Panc1 (cell line): Measurements from ENCODE around the gene NPPB. TPM values are rescaled to one million over a fixed set of nuclear protein-coding genes. Genes with fewer than 3 reads are reported as not detected.
"Not testable (repeated sequence)": the region's sequence is repeated elsewhere in the genome, so short reads cannot be mapped to it uniquely, and the experiment has no call there.

Experiments
- ATAC-seq: fragments of 200-7000 bp; cut with Tn5 transposase; 2 replicates; pipeline ENCODE4 v1.9.1; 2020; ENCODE audit warnings: mild to moderate bottlenecking, moderate library complexity
- BruUV-seq: library from RNA; stranded (reverse); fragments of 400-500 nt; replicated peaks from 2 replicates; lab custom pipeline; 2021; lab: Mats Ljungman, UMichigan
- CTCF ChIA-PET: fragments of 300-600 bp; sonication (Branson Sonifier 250); formaldehyde crosslinking; loops from one replicate; lab custom pipeline; 2022; ENCODE audit warnings: antibody characterized with exemption; lab: Charles Lee
- POLR2A ChIA-PET: fragments of 300-600 bp; sonication (Branson Sonifier 250); formaldehyde crosslinking; loops from one replicate; lab custom pipeline; 2022; ENCODE audit warnings: antibody characterized with exemption; lab: Charles Lee
- DNase-seq: peaks from one replicate; pipeline ENCODE4 v3.0.0-alpha.2; 2010; ENCODE audit warnings: low read depth, low spot score
- H3K27ac ChIP-seq: 2 replicates; pipeline ENCODE4 v1.5.1; 2011; ENCODE audit warnings: mild to moderate bottlenecking, low read length, inconsistent platforms
- H3K27me3 ChIP-seq: fragments of 200-500 bp; sonication (Bioruptor generic); 2 replicates; pipeline ENCODE4 v1.6.0; 2014; ENCODE audit warnings: low read length, inconsistent platforms; ENCODE audit not compliant: control insufficient read depth, insufficient read depth
- H3K36me3 ChIP-seq: fragments of 200-500 bp; sonication (Bioruptor generic); 2 replicates; pipeline ENCODE4 v1.5.1; 2014; ENCODE audit warnings: inconsistent platforms, mild to moderate bottlenecking, low read length, moderate library complexity; ENCODE audit not compliant: control insufficient read depth, insufficient read depth
- H3K4me1 ChIP-seq: 2 replicates; pipeline ENCODE4 v1.5.1; 2011; ENCODE audit warnings: inconsistent platforms, mild to moderate bottlenecking, low read length, moderate library complexity; ENCODE audit not compliant: control insufficient read depth, insufficient read depth
- H3K4me3 ChIP-seq, 2 experiments: 2 replicates each; pipeline ENCODE4 v1.5.1; 2011 to 2012; ENCODE audit warnings: low read depth in 2 of 2, low read length in 2 of 2, mild to moderate bottlenecking in 2 of 2, inconsistent platforms in 1 of 2, moderate library complexity in 1 of 2
- H3K9me3 ChIP-seq: fragments of 200-500 bp; sonication (Bioruptor generic); 2 replicates; pipeline ENCODE4 v1.5.1; 2014; ENCODE audit warnings: low read depth, mild to moderate bottlenecking, inconsistent platforms, low read length, moderate library complexity; ENCODE audit not compliant: control insufficient read depth, insufficient read depth
- POLR2AphosphoS5 ChIP-seq: IDR thresholded peaks from 2 replicates; pipeline ENCODE4 v1.6.1; 2012; ENCODE audit warnings: mild to moderate bottlenecking, low read depth, low read length, moderate library complexity
- SIN3A ChIP-seq: IDR thresholded peaks from 2 replicates; pipeline ENCODE4 v1.6.1; 2012; ENCODE audit warnings: low read depth, mild to moderate bottlenecking, low read length, moderate library complexity, borderline replicate concordance; ENCODE audit not compliant: insufficient read depth
- TCF7L2 ChIP-seq: IDR thresholded peaks from 2 replicates; pipeline ENCODE4 v1.6.1; 2011; ENCODE audit warnings: mild to moderate bottlenecking, low read depth, low read length, inconsistent platforms
- in situ Hi-C: cut with HindIII; loops from 2 replicates; pipeline ENCODE4 v1.10.0; 2016; ENCODE audit warnings: low sequenced_read_pairs, low pct_unique_long_range_greater_than_20kb
- intact Hi-C: fragments of 100-400 bp; cut with micrococcal nuclease; formaldehyde crosslinking; loops from one replicate; pipeline ENCODE4 v1.10.0; 2022; ENCODE audit not compliant: unreplicated experiment
- total RNA-seq: library from RNA; stranded (reverse); gene quantifications from one replicate; pipeline ENCODE4 v1.2.1, GENCODE V29; 2021; ENCODE audit not compliant: unreplicated experiment
- TF ChIP-seq, protein P1 (sequence below), 2 experiments: IDR thresholded peaks; 2 replicates each; pipeline ENCODE4 v1.6.1; 2011 to 2012; ENCODE audit warnings: low read depth in 2 of 2, control low read depth in 1 of 2, low read length in 1 of 2, mild to moderate bottlenecking in 1 of 2, moderate library complexity in 1 of 2; ENCODE audit not compliant: insufficient read depth in 1 of 2
- TF ChIP-seq, protein P2 (sequence below): fragments of 450-650 bp; IDR thresholded peaks from 2 replicates; pipeline ENCODE4 v1.5.1; 2017; ENCODE audit warnings: mild to moderate bottlenecking

The NPPB gene
- total RNA-seq, 1 experiment from 2014 or later = not detected

GRCh38 chr1:11898831-11899467 lies 40.2 kb upstream of the NPPB start:
- Histone ChIP-seq H3K4me3 (no peak overlapping the region), H3K9me3 (no peaks in the 10 kb centered on the region), H3K36me3 (no peaks in the 10 kb centered on the region), H3K27me3 (no peaks in the 10 kb centered on the region), H3K27ac (no peak overlapping the region), H3K4me1 (no peaks in the 10 kb centered on the region)
- in situ Hi-C loops (no loop called here), intact Hi-C loops (no loop called here)
- TF ChIP-seq, protein P1, sequence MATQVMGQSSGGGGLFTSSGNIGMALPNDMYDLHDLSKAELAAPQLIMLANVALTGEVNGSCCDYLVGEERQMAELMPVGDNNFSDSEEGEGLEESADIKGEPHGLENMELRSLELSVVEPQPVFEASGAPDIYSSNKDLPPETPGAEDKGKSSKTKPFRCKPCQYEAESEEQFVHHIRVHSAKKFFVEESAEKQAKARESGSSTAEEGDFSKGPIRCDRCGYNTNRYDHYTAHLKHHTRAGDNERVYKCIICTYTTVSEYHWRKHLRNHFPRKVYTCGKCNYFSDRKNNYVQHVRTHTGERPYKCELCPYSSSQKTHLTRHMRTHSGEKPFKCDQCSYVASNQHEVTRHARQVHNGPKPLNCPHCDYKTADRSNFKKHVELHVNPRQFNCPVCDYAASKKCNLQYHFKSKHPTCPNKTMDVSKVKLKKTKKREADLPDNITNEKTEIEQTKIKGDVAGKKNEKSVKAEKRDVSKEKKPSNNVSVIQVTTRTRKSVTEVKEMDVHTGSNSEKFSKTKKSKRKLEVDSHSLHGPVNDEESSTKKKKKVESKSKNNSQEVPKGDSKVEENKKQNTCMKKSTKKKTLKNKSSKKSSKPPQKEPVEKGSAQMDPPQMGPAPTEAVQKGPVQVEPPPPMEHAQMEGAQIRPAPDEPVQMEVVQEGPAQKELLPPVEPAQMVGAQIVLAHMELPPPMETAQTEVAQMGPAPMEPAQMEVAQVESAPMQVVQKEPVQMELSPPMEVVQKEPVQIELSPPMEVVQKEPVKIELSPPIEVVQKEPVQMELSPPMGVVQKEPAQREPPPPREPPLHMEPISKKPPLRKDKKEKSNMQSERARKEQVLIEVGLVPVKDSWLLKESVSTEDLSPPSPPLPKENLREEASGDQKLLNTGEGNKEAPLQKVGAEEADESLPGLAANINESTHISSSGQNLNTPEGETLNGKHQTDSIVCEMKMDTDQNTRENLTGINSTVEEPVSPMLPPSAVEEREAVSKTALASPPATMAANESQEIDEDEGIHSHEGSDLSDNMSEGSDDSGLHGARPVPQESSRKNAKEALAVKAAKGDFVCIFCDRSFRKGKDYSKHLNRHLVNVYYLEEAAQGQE (IDR thresholded peaks at IDR 0.05; ENCODE audit: insufficient read depth in 1 of 2, low read depth in 2 of 2, low read length in 1 of 2) = peak; percentile 88 to 90
- TF ChIP-seq TCF7L2 = no peak
- ATAC-seq = no peak
- BruUV-seq = no TSS peak
- DNase-seq = no peak
- POLR2A ChIA-PET = interaction anchor here (1.3 kb wide), 1 partner anchor 9 kb away, joined by 7 read pairs; no protein-coding TSS in a partner anchor
- CTCF ChIA-PET = no interaction called here

GRCh38 chr1:11898086-11898785 lies 39.5 kb upstream of the NPPB start:
- no TSS peak for BruUV-seq
- Histone ChIP-seq H3K27me3 (no peaks in the 10 kb centered on the region), H3K36me3 (no peaks in the 10 kb centered on the region), H3K27ac (no peak overlapping the region), H3K4me1 (no peaks in the 10 kb centered on the region), H3K4me3 (no peak overlapping the region), H3K9me3 (no peaks in the 10 kb centered on the region)
- TF ChIP-seq, protein P2, sequence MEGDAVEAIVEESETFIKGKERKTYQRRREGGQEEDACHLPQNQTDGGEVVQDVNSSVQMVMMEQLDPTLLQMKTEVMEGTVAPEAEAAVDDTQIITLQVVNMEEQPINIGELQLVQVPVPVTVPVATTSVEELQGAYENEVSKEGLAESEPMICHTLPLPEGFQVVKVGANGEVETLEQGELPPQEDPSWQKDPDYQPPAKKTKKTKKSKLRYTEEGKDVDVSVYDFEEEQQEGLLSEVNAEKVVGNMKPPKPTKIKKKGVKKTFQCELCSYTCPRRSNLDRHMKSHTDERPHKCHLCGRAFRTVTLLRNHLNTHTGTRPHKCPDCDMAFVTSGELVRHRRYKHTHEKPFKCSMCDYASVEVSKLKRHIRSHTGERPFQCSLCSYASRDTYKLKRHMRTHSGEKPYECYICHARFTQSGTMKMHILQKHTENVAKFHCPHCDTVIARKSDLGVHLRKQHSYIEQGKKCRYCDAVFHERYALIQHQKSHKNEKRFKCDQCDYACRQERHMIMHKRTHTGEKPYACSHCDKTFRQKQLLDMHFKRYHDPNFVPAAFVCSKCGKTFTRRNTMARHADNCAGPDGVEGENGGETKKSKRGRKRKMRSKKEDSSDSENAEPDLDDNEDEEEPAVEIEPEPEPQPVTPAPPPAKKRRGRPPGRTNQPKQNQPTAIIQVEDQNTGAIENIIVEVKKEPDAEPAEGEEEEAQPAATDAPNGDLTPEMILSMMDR = no peak
- TF ChIP-seq POLR2AphosphoS5 (no peak), TCF7L2 (no peak), SIN3A (no peak)
- TF ChIP-seq, protein P1 (IDR thresholded peaks at IDR 0.05; ENCODE audit: insufficient read depth in 1 of 2, low read depth in 2 of 2, low read length in 1 of 2) = no peak
- ChIA-PET CTCF (interaction anchor here (0.7 kb wide), 1 partner anchor 191 kb away, joined by 5 read pairs; no protein-coding TSS in a partner anchor), POLR2A (interaction anchor here (0.9 kb wide), 1 partner anchor 107 kb away, joined by 5 read pairs; no protein-coding TSS in a partner anchor)
- intact Hi-C loops = no loop called here
- DNase-seq = no peak
- in situ Hi-C loops = no loop called here
- ATAC-seq = no peak

DNA sequence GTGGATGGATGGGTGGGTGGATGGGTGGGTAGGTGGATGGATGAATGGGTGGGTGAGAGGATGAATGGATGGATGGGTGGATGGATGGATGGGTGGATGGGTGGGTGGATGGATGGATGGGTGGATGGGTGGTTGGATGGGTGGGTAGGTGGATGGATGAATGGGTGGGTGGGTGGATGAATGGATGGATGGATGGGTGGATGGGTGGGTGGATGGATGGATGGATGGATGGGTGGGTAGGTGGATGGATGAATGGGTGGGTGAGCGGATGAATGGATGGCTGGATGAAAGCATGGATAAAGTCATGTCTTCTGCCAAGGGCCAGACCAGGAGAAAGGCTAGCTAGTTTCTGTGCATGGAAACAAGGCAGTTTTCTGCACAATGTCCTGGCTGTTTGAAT lies 35.8 kb upstream of the NPPB start:
- H3K27ac ChIP-seq, H3K4me3 ChIP-seq, H3K4me1 ChIP-seq, DNase-seq, in situ Hi-C loops, H3K9me3 ChIP-seq, CTCF ChIA-PET, BruUV-seq, H3K27me3 ChIP-seq, POLR2A ChIA-PET, H3K36me3 ChIP-seq, ATAC-seq, intact Hi-C loops: not testable (repeated sequence)
